HepG2 (cell line): ENCODE measurements around the gene JUND.

Experiments used
- CTCF ChIP-seq: sonication (generic); formaldehyde crosslinking; IDR thresholded peaks from 2 replicates; pipeline ENCODE4 v1.5.0; 2020; ENCODE audit warnings: mild to moderate bottlenecking, missing genetic modification reagents, moderate library complexity
- ZBTB20 ChIP-seq: sonication (generic); formaldehyde crosslinking; IDR thresholded peaks from 2 replicates; pipeline ENCODE4 v1.8.1; 2023; ENCODE audit warnings: missing genetic modification reagents, low read depth, mild to moderate bottlenecking, borderline replicate concordance
- ZC3H4 ChIP-seq: sonication (generic); formaldehyde crosslinking; IDR thresholded peaks from 2 replicates; pipeline ENCODE4 v1.4.0; 2020; ENCODE audit warnings: missing genetic modification reagents, borderline replicate concordance
- ZNF589 ChIP-seq: sonication (generic); formaldehyde crosslinking; conservative IDR thresholded peaks from 2 replicates; pipeline ENCODE4 v1.8.0; 2022; ENCODE audit warnings: mild to moderate bottlenecking, moderate library complexity, missing genetic modification reagents

DNA sequence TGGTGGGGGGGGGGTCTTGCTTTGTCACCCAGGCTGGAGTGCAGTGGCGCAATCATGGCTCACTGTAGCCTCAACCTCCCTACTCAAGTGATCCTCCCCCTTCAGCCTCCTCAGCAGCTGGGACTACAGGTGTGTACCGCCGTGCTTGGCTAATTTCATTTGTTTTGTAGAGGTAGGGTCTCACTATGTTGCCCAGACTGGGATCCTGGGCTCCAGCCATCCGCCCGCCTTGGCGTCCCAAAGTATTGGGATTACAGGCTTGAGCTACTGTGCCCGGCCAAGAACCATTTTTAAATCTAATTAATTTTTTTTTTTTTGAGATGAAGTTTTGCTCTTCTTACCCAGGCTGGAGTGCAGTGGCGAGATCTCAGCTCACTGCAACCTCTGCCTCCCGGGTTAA, 18.2 kb upstream of the JUND start:
- no peak for TF ChIP-seq ZC3H4 (CRISPR knock-in tag)
- TF ChIP-seq ZNF589 (CRISPR knock-in tag), result no peak
- TF ChIP-seq ZBTB20 (CRISPR knock-in tag), result no peak
- TF ChIP-seq CTCF (CRISPR knock-in tag), result no peak
